Ovary (tissue), 3 donors: ENCODE results near the gene EXOG.

Source experiments
- EP300 ChIP-seq: sonication (generic); formaldehyde crosslinking; IDR thresholded peaks from one replicate; pipeline ENCODE4 v1.6.1; 2017; ENCODE audit warnings: antibody characterized with exemption
- TF ChIP-seq, protein P1 (sequence below), 3 donors: fragments of 450-650 bp in 2 of 3; fragments of 200-600 bp in 1 of 3; IDR thresholded peaks; one replicate each; pipeline versions ENCODE4 v1.5.1 to v1.8.0; 2016 to 2022; ENCODE audit warnings: antibody characterized with exemption in 3 of 3, mild to moderate bottlenecking in 1 of 3
- donor health status: DM: no; HTN: no; CAD: no.

DNA sequence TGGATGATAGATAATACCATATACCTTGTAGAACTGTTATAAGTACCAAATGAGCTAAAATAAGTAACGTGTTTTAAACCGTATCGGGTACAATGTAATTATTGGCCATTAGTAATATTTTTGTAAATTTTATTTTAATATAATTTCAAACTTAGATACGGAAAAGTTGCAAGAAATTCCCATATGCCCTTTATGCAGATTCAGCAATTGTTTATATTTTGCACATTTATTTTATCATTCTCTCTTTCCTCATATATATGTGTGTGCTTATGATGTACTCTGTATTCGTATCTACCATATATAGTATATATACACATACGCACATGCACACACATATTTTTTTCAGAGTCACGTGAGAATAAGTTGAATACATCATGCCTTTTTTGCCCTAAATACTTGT lies 38.5 kb downstream of the EXOG start:
- TF ChIP-seq, protein P1, sequence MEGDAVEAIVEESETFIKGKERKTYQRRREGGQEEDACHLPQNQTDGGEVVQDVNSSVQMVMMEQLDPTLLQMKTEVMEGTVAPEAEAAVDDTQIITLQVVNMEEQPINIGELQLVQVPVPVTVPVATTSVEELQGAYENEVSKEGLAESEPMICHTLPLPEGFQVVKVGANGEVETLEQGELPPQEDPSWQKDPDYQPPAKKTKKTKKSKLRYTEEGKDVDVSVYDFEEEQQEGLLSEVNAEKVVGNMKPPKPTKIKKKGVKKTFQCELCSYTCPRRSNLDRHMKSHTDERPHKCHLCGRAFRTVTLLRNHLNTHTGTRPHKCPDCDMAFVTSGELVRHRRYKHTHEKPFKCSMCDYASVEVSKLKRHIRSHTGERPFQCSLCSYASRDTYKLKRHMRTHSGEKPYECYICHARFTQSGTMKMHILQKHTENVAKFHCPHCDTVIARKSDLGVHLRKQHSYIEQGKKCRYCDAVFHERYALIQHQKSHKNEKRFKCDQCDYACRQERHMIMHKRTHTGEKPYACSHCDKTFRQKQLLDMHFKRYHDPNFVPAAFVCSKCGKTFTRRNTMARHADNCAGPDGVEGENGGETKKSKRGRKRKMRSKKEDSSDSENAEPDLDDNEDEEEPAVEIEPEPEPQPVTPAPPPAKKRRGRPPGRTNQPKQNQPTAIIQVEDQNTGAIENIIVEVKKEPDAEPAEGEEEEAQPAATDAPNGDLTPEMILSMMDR (IDR thresholded peaks at IDR 0.05) = no peak
- TF ChIP-seq EP300 = no peak
